ENCODE measurements around the gene KRT71. TPM values are rescaled to one million over a fixed set of nuclear protein-coding genes. Genes with fewer than 3 reads are reported as not detected.

Gene KRT71
- total RNA-seq, 1 experiment from 2014 or later: not detected

DNA sequence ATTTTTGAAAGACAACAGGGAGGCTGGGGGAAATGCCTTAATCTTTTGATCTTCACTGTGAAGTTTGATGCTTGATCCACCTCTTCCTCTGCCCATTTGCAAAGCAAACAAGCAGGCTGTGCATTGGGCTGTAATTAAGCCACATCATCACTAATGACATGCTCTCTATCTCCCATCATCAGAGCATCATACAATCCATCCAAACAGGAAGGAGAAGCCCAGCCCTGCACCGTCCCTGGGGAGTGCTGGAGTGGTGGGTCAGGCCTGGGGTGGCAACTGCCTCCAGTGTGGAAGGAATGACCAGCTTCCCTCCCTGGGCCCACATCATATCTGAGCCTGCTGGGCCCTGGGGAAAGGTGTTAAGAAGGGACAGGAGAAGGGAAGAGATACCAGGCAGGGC lies 27.6 kb upstream of the KRT71 start:
- Histone ChIP-seq H4K20me1 (ENCODE audit: low read length) (no peaks in the 10 kb centered on the region), H3K36me3 (ENCODE audit: low read depth, low read length) (no peaks in the 10 kb centered on the region), H3F3A (ENCODE audit: low read length, unreplicated experiment) (no peaks in the 10 kb centered on the region), H3K9me2 (replicated peaks; ENCODE audit: low read length) (no peaks in the 10 kb centered on the region), H3K27ac (ENCODE audit: low read length) (no peak overlapping the region), H3K4me3 (ENCODE audit: low read length) (no peak overlapping the region), H3K79me2 (ENCODE audit: low read length) (no peaks in the 10 kb centered on the region), H3K9ac (ENCODE audit: low read length) (no peak overlapping the region), H3K4me2 (ENCODE audit: low read length) (no peak overlapping the region), H3K27me3 (ENCODE audit: low read length) (no peaks in the 10 kb centered on the region), H3K4me1 (ENCODE audit: insufficient read depth, low read length) (peaks cover 8% of the 10 kb centered on the region; the same call in 1 of the 2 replicates), H2AFZ (ENCODE audit: low read length) (no peak overlapping the region), H3K9me3 (ENCODE audit: low read length) (no peaks in the 10 kb centered on the region)
- DNase-seq: no peak
- no peak for ATAC-seq
- POLR2A ChIA-PET (ENCODE audit: unreplicated experiment): interaction anchor here (0.6 kb wide), 2 partner anchors 212 to 500 kb away, joined by 3 to 9 read pairs; no protein-coding TSS in a partner anchor
- intact Hi-C loops (cut with micrococcal nuclease): loop anchor here (10.0 kb wide), 1 partner anchor 404 kb away; no protein-coding TSS in a partner anchor
- CTCF ChIA-PET: interaction anchor here (0.6 to 1.2 kb wide), 2 partner anchors 73 to 285 kb away, joined by 4 to 8 read pairs; no protein-coding TSS in a partner anchor
- no peak for TF ChIP-seq EZH2phosphoT487 (IDR thresholded peaks at IDR 0.05; ENCODE audit: borderline replicate concordance, low read length)
- TF ChIP-seq EZH2 (IDR thresholded peaks at IDR 0.05; ENCODE audit: low read length, unreplicated experiment): no peak
- TF ChIP-seq, protein P1, sequence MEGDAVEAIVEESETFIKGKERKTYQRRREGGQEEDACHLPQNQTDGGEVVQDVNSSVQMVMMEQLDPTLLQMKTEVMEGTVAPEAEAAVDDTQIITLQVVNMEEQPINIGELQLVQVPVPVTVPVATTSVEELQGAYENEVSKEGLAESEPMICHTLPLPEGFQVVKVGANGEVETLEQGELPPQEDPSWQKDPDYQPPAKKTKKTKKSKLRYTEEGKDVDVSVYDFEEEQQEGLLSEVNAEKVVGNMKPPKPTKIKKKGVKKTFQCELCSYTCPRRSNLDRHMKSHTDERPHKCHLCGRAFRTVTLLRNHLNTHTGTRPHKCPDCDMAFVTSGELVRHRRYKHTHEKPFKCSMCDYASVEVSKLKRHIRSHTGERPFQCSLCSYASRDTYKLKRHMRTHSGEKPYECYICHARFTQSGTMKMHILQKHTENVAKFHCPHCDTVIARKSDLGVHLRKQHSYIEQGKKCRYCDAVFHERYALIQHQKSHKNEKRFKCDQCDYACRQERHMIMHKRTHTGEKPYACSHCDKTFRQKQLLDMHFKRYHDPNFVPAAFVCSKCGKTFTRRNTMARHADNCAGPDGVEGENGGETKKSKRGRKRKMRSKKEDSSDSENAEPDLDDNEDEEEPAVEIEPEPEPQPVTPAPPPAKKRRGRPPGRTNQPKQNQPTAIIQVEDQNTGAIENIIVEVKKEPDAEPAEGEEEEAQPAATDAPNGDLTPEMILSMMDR (conservative IDR thresholded peaks at IDR 0.05; ENCODE audit: low read depth, low read length): no peak
- no TSS peak for BruUV-seq (replicated peaks)

DNA sequence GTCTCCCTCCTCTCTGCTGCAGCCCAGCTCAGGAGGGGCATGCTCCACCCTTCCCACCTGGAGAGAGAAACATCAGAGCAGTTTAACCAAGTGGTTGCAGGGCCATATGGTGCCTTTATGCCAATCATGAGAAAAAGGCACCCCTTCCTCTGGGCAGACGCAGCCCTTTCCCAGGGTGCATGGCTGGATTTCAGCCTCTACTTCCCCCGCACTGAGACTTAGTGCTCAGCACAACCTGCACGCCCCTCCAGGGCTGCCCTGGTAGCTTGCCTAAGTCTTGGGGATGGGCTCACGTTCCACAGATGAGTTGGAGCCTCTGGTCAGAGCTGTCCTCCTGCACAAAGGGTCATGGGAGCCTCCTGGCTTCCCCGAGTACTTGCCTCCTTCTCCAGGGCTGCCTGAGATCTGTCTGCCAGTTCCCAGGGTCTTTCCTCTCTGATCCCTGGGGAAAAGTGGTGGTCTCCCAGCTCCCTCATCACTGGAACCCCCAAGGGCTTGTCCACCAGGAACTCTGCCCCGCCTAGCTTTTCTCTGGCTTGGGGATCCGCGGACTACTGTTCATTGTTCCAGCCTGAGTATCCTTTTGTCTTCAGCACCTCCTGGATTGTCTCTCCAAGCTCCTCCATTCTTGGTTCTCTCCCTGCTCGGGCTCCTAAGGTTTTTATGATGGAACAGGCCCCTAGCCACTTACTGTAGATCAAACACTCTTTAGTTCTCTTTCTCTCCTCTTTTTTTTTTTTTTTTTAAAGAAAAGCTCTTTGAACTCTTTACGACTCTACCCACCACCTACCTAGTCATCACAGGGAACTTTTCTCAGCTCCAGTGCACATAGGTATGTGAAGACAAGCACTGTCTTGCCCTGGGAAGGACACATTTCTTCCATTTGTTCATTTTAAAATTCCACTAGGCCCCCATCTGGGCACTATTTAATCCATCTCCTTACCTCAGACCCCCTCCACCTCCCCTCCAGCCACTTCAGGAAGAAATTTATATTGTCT lies 26.8 kb upstream of the KRT71 start:
- intact Hi-C loops (cut with micrococcal nuclease): loop anchor here (10.0 kb wide), 1 partner anchor 405 kb away; no protein-coding TSS in a partner anchor

More for the DNA sequence above, 26.8 kb upstream of the KRT71 start:
- no TSS peak for BruUV-seq (replicated peaks)
- no peaks in the 10 kb centered on the region for H3K9me3 ChIP-seq (ENCODE audit: low read length)
- no peaks in the 10 kb centered on the region for H3K9me2 ChIP-seq (replicated peaks; ENCODE audit: low read length)
- DNase-seq (no peak), ATAC-seq (no peak)
- no peaks in the 10 kb centered on the region for H4K20me1 ChIP-seq (ENCODE audit: low read length)
- peaks cover 8% of the 10 kb centered on the region; the same call in 1 of the 2 replicates for H3K4me1 ChIP-seq (ENCODE audit: insufficient read depth, low read length)
- no peak overlapping the region for H3K27ac ChIP-seq (ENCODE audit: low read length)
- TF ChIP-seq EZH2phosphoT487 (IDR thresholded peaks at IDR 0.05; ENCODE audit: borderline replicate concordance, low read length): no peak
- TF ChIP-seq, protein P1 (conservative IDR thresholded peaks at IDR 0.05; ENCODE audit: low read depth, low read length): no peak
- no peak for TF ChIP-seq EZH2 (IDR thresholded peaks at IDR 0.05; ENCODE audit: low read length, unreplicated experiment)
- no peak overlapping the region for H3K9ac ChIP-seq (ENCODE audit: low read length)
- no peaks in the 10 kb centered on the region for H3K79me2 ChIP-seq (ENCODE audit: low read length)
- ChIA-PET POLR2A (ENCODE audit: unreplicated experiment) (interaction anchor here (0.6 kb wide), 3 partner anchors 212 to 501 kb away, joined by 3 to 9 read pairs (median 5); no protein-coding TSS in a partner anchor), CTCF (interaction anchor here (0.6 to 1.2 kb wide), 3 partner anchors 73 to 286 kb away, joined by 4 to 8 read pairs (median 4); no protein-coding TSS in a partner anchor)
- H3K4me3 ChIP-seq (ENCODE audit: low read length): no peak overlapping the region
- H3F3A ChIP-seq (ENCODE audit: low read length, unreplicated experiment): no peaks in the 10 kb centered on the region
- H3K36me3 ChIP-seq (ENCODE audit: low read depth, low read length): no peaks in the 10 kb centered on the region
- no peak overlapping the region for H2AFZ ChIP-seq (ENCODE audit: low read length)
- H3K4me2 ChIP-seq (ENCODE audit: low read length): no peak overlapping the region
- H3K27me3 ChIP-seq (ENCODE audit: low read length): no peaks in the 10 kb centered on the region
